Psoas muscle (tissue), 8 donors: ENCODE results near the gene SSBP2. TPM values are rescaled to one million over a fixed set of nuclear protein-coding genes. Genes with fewer than 3 reads are reported as not detected.

Source experiments
- ATAC-seq, 4 donors: fragments of 200-7000 bp; cut with Tn5 transposase; one replicate each; pipeline ENCODE4 v1.9.1; 2020; ENCODE audit warnings: moderate library complexity in 3 of 4, mild to moderate bottlenecking in 2 of 4
- DNase-seq, 2 donors: peaks; one replicate each; pipeline ENCODE4 v3.0.0-alpha.2; 2020
- H3K27ac ChIP-seq: fragments of 200-600 bp; one replicate; pipeline ENCODE4 v1.8.0; 2022
- H3K27me3 ChIP-seq, 3 donors: fragments of 200-600 bp in 1 of 3; one replicate each; pipeline versions ENCODE4 v1.6.1 to v1.8.0; 2013 to 2022; ENCODE audit warnings: low read length in 2 of 3, mild to moderate bottlenecking in 2 of 3, moderate library complexity in 1 of 3; ENCODE audit not compliant: insufficient read depth in 3 of 3
- H3K36me3 ChIP-seq, 2 donors: fragments of 200-600 bp in 1 of 2; one replicate each; pipeline versions ENCODE4 v1.6.1 to v1.8.0; 2013 to 2022; ENCODE audit warnings: low read depth in 1 of 2, mild to moderate bottlenecking in 1 of 2, moderate library complexity in 1 of 2; ENCODE audit not compliant: insufficient read depth in 1 of 2
- H3K4me1 ChIP-seq: fragments of 200-600 bp; one replicate; pipeline ENCODE4 v1.8.0; 2022
- H3K4me3 ChIP-seq: fragments of 200-600 bp; one replicate; pipeline ENCODE4 v1.8.0; 2022; ENCODE audit warnings: mild to moderate bottlenecking
- H3K9me3 ChIP-seq: fragments of 200-600 bp; one replicate; pipeline ENCODE4 v1.8.0; 2022
- WGBS, 3 donors: extraction: QIAGEN DNeasy Blood & Tissue Kit; methylation state at CpG; one replicate each; pipeline versions ENCODE4 v1.1.6 to v1.1.7; 2013; 5-methylcytosine and 5-hydroxymethylcytosine counted together
- intact Hi-C, 2 donors: fragments of 100-400 bp; cut with DNase I; formaldehyde crosslinking; loops; one replicate each; pipeline versions ENCODE4 v1.11.0 to v1.14.2; 2022
- polyA plus RNA-seq, 3 donors: library from polyadenylated mRNA; stranded (reverse); fragments of 200-250 nt; gene quantifications; one replicate each; pipeline ENCODE4 v1.2.3, GENCODE V29; 2013
- total RNA-seq, 4 donors: library from RNA; stranded (reverse); fragmentation: NEBNext Ultra II Directional in 2 of 4; extraction: Animal tissue kit (Norgen Biotek cat#: 25700) in 2 of 4; gene quantifications; one replicate each; pipeline versions ENCODE4 v1.2.1 to v1.2.4, GENCODE V29; 2021 to 2023
- TF ChIP-seq, protein P1 (sequence below): fragments of 200-600 bp; IDR thresholded peaks from one replicate; pipeline ENCODE4 v1.8.0; 2022; ENCODE audit warnings: antibody characterized with exemption
- donor health status: healthy with polysubstance abuse.
- donor health status: DM: no; HTN: no; CAD: no; lungs with moderate emphysema.
- donor health status: Bipolar disorder and iron deficiency.
- donor health status: healthy.
- donor health status: DM: yes; HTN: yes; CAD: no.
- donor health status: DM: no; HTN: no; CAD: no.
- donor health status: DM: no; HTN: no; CAD: no.
- donor health status: DM: yes; HTN: yes; CAD: no.

The SSBP2 gene
- total and polyA plus RNA-seq, 7 donors, result 18.2 to 42.6 (median 25.3) TPM

DNA sequence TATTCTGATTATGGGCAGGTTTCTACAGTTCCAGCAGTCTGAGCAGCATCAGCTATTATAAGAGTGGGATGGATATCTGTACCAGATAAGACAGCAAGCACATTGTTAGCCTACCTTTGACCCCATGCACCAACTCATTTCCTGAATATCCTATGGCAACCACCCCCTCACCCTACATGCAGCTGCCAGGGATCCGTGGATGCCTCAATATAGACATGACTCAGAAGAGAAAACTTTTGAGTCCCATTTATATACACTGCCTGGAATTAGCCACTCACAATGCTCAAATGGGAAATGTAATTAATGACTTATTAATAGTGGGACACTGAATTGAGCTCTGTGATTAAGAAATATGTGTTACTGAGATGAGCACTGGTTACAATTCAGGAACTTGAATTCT is 124.4 kb downstream of the SSBP2 start:
- Histone ChIP-seq H3K4me1 (peaks cover 4% of the 10 kb centered on the region), H3K9me3 (no peaks in the 10 kb centered on the region), H3K4me3 (no peak overlapping the region), H3K27ac (no peak overlapping the region), H3K36me3 (peaks cover 2 to 7% of the 10 kb centered on the region in 2 donors), H3K27me3 (no peaks in the 10 kb centered on the region)
- intact Hi-C loops, result no loop called here
- ATAC-seq (peak; percentile 73 to 97 (median 92)), DNase-seq (no peak)
- WGBS, 3 donors, result 17 to 28% (median 20%) methylated on average over 1 of the region's 1 CpG
- TF ChIP-seq, protein P1, sequence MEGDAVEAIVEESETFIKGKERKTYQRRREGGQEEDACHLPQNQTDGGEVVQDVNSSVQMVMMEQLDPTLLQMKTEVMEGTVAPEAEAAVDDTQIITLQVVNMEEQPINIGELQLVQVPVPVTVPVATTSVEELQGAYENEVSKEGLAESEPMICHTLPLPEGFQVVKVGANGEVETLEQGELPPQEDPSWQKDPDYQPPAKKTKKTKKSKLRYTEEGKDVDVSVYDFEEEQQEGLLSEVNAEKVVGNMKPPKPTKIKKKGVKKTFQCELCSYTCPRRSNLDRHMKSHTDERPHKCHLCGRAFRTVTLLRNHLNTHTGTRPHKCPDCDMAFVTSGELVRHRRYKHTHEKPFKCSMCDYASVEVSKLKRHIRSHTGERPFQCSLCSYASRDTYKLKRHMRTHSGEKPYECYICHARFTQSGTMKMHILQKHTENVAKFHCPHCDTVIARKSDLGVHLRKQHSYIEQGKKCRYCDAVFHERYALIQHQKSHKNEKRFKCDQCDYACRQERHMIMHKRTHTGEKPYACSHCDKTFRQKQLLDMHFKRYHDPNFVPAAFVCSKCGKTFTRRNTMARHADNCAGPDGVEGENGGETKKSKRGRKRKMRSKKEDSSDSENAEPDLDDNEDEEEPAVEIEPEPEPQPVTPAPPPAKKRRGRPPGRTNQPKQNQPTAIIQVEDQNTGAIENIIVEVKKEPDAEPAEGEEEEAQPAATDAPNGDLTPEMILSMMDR, result no peak

DNA sequence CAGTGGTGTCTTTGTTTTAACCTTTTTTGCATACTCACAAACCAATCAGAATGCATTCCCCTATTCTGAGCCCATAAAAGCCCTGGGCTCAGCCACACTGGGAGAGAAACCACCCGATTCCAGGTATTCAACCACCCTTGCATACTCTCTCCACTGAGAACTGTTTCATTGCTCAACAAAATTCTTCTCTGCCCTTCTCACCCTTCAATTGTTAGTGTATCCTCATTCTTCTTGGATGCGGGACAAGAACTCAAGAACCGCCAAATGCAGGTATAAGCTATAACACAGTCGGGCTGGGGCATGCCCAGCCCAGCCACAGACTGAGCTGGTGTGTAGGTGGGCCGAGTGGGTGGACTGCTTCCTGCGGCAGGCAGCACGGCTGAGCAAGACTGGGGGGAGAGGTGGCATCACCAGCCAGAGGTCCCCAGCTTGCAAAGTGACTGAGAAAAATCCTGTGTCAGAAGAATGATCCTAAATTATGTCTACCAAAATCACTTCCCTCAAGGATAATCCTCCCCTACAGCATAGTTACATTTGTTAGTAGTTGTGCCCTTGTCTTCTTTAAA is 141.0 kb downstream of the SSBP2 start:
- no peak overlapping the region for H3K4me3 ChIP-seq
- H3K9me3 ChIP-seq, result peaks cover 7% of the 10 kb centered on the region
- H3K27me3 ChIP-seq, result no peaks in the 10 kb centered on the region
- H3K4me1 ChIP-seq, result no peaks in the 10 kb centered on the region
- peaks cover 0 to 19% of the 10 kb centered on the region in 2 donors for H3K36me3 ChIP-seq
- no peak overlapping the region for H3K27ac ChIP-seq
- TF ChIP-seq, protein P1, result no peak
- 95 to 99% (median 99%) methylated on average over 7 of the region's 7 CpGs for WGBS, 3 donors
- DNase-seq (no peak), ATAC-seq (no peak)
- intact Hi-C loops, result no loop called here

DNA sequence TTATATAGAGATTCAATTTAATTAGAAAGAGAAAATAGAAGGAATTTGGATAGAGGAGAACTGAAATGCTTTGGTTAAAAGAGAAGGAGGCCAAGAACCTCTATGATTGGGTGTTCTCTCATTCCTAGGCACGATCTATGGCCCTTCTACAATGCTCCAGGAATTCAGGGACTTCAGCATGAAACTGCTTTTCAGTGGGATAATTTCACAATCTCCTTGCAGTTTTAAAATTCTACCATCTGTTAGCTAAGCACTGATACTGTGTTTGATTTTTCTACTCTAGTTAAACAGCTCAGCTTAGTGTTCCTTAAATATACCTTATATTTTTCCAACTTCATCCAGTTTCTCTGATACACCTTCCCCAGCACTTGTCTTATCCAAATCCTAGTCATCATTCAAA is 141.9 kb downstream of the SSBP2 start:
- Histone ChIP-seq H3K9me3 (peaks cover 7% of the 10 kb centered on the region), H3K27ac (no peak overlapping the region), H3K36me3 (peaks cover 0 to 19% of the 10 kb centered on the region in 2 donors), H3K4me3 (no peak overlapping the region), H3K4me1 (no peaks in the 10 kb centered on the region), H3K27me3 (no peaks in the 10 kb centered on the region)
- DNase-seq, result no peak
- intact Hi-C loops, result no loop called here
- TF ChIP-seq, protein P1, result no peak
- 87 to 97% (median 93%) methylated on average over 1 of the region's 1 CpG for WGBS, 3 donors
- no peak for ATAC-seq

DNA sequence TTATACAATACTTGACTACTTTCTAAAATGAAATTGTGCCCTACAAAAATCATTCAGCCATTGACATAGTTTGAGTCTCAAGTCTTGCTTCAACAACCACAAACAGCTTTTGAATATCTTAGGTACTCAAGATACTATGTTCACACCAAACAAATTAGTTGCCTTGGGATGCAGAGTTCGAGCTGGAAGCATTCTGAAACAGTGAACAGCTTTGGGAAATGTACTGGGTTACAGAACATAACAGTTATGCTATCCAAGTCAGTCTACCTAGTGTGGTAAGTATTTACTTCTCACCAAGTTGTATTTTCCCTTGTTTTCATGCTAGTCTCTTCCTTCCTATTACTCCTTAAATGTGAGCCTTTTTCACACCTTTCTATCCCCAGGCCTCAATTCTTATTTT is 143.2 kb downstream of the SSBP2 start:
- no peak for ATAC-seq
- H3K36me3 ChIP-seq, result peaks cover 0 to 15% of the 10 kb centered on the region in 2 donors
- peaks cover 7% of the 10 kb centered on the region for H3K9me3 ChIP-seq
- no peak overlapping the region for H3K4me3 ChIP-seq
- DNase-seq, result no peak
- no peaks in the 10 kb centered on the region for H3K4me1 ChIP-seq
- intact Hi-C loops, result no loop called here
- TF ChIP-seq, protein P1, result no peak
- no peaks in the 10 kb centered on the region for H3K27me3 ChIP-seq
- no peak overlapping the region for H3K27ac ChIP-seq
- 88 to 91% (median 89%) methylated on average over 1 of the region's 1 CpG for WGBS, 3 donors

DNA sequence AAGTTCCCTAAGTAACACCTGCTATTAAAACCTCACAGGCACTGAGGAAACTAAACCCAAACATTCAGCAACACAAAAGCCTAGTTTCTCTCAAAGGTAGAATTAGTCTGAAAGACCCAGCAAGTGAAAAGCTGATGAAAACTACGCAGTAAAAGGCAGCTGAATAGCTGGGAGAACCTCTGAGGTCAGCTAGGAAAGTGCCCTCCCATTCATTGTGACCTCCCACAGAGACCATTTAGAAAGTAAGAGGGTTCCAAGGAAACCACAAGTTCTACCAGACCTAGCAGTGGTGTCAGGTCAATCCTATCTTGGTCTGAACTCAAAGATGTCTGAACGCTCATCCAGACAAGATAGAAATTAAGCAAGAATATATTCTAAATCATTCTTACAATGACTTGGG is 144.7 kb downstream of the SSBP2 start:
- Histone ChIP-seq H3K4me1 (no peaks in the 10 kb centered on the region), H3K27me3 (no peaks in the 10 kb centered on the region), H3K4me3 (no peak overlapping the region), H3K9me3 (peaks cover 7% of the 10 kb centered on the region), H3K36me3 (peaks cover 0 to 11% of the 10 kb centered on the region in 2 donors), H3K27ac (no peak overlapping the region)
- TF ChIP-seq, protein P1, result no peak
- ATAC-seq, result no peak
- DNase-seq, result no peak
- intact Hi-C loops, result no loop called here
- 86 to 92% (median 86%) methylated on average over 2 of the region's 2 CpGs for WGBS, 3 donors
